ENCODE results near the gene SNX13. TPM values are rescaled to one million over a fixed set of nuclear protein-coding genes. Genes with fewer than 3 reads are reported as not detected.

SNX13 gene
- total and polyA plus RNA-seq, 12 donors = 7.1 to 57.7 (median 44.6) TPM

- 56 to 57% methylated on average over 1 of the region's 1 CpG for WGBS, 2 donors
These were observed 85.1 kb downstream of the SNX13 start for GRCh38 chr7:17855202-17855601.

GRCh38 chr7:17854261-17855047 is 85.8 kb downstream of the SNX13 start:
- peaks cover 0 to 18% (median 4%) of the 10 kb centered on the region in 11 donors for H3K9me3 ChIP-seq
- H3K4me1 ChIP-seq = no peaks in the 10 kb centered on the region
- 90 to 91% methylated on average over 3 of the region's 3 CpGs for WGBS, 2 donors
- H3K4me3 ChIP-seq = no peak overlapping the region
- no peak for DNase-seq
- no peak overlapping the region for H3K27ac ChIP-seq
- no peak for TF ChIP-seq CTCF (IDR thresholded peaks at IDR 0.05)
- intact Hi-C loops (cut with DNase I) = loop anchor here in 1 of 10 donors (10.0 kb wide), 1 partner anchor 50 kb away; no protein-coding TSS in a partner anchor
- ATAC-seq = no peak
- H3K27me3 ChIP-seq = no peaks in the 10 kb centered on the region
- peaks cover 0 to 75% (median 6%) of the 10 kb centered on the region in 9 donors for H3K36me3 ChIP-seq

More at GRCh38 chr7:17855202-17855601, 85.1 kb downstream of the SNX13 start:
- TF ChIP-seq CTCF (IDR thresholded peaks at IDR 0.05) = no peak
- peaks cover 0 to 18% (median 4%) of the 10 kb centered on the region in 11 donors for H3K9me3 ChIP-seq
- no peak for DNase-seq
- H3K4me1 ChIP-seq = no peaks in the 10 kb centered on the region
- H3K27me3 ChIP-seq = no peaks in the 10 kb centered on the region
- intact Hi-C loops (cut with DNase I) = loop anchor here in 1 of 10 donors (10.0 kb wide), 1 partner anchor 50 kb away; no protein-coding TSS in a partner anchor
- peaks cover 0 to 75% (median 6%) of the 10 kb centered on the region in 9 donors for H3K36me3 ChIP-seq
- ATAC-seq = no peak
- no peak overlapping the region for H3K27ac ChIP-seq
- H3K4me3 ChIP-seq = no peak overlapping the region

- intact Hi-C loops (cut with DNase I) = loop anchor here in 1 of 10 donors (10.0 kb wide), 1 partner anchor 48 kb away; no protein-coding TSS in a partner anchor
- H3K4me1 ChIP-seq = no peaks in the 10 kb centered on the region
- no peak overlapping the region for H3K27ac ChIP-seq
- no peaks in the 10 kb centered on the region for H3K27me3 ChIP-seq
- no peak overlapping the region for H3K4me3 ChIP-seq
- WGBS, 2 donors = 94 to 97% methylated on average over 1 of the region's 1 CpG
- no peak for TF ChIP-seq CTCF (IDR thresholded peaks at IDR 0.05)
- ATAC-seq (no peak), DNase-seq (no peak)
- peaks cover 0 to 85% (median 6%) of the 10 kb centered on the region in 9 donors for H3K36me3 ChIP-seq
- peaks cover 0 to 17% (median 4%) of the 10 kb centered on the region in 11 donors for H3K9me3 ChIP-seq
These were observed 87.9 kb downstream of the SNX13 start for GRCh38 chr7:17852361-17852760.

GRCh38 chr7:17849504-17849903 is 90.8 kb downstream of the SNX13 start:
- Histone ChIP-seq H3K27me3 (no peaks in the 10 kb centered on the region), H3K27ac (no peak overlapping the region), H3K4me1 (peaks cover 0 to 7% (median 0%) of the 10 kb centered on the region in 9 donors), H3K4me3 (no peak overlapping the region), H3K36me3 (peaks cover 0 to 94% (median 0%) of the 10 kb centered on the region in 9 donors), H3K9me3 (no peaks in the 10 kb centered on the region)
- no peak for TF ChIP-seq CTCF (IDR thresholded peaks at IDR 0.05)
- WGBS, 2 donors = 65 to 80% methylated on average over 3 of the region's 3 CpGs
- ATAC-seq = no peak
- DNase-seq = no peak
- intact Hi-C loops (cut with DNase I) = no loop called here
